NOMO-1 treated with DMSO at 0.1 percent for 48 hours (cell line): ENCODE measurements around the gene EIF2B2.

Experiments
- DNase-seq: peaks from one replicate; lab custom pipeline; 2025; ENCODE audit not compliant: unreplicated experiment; lab: John Stamatoyannopoulos, UW

EIF2B2 gene

DNA sequence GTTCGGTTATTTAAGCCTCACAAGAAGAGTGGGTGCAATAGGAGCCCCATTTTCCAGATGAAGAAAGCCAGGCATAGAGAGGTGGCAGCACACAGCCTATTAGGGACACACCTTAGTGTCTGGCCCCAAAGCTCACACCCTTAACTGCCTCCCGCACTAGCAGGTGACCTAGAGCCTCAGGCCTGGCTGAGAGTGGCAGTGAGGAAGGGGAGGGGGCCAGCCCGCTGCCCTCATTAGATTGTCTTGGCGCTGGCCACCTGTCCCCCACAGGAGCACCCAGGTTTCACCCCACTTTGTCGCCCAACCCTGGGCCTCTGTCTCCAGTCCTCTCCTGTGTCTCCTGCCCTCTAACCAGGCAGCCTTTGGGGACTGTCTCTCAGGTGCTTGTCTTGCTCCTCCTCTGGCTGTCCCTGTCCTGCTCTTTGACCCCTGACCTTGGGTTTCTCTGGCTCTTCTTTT lies 28.8 kb upstream of the EIF2B2 start:
- DNase-seq, result no peak

GRCh38 chr14:74974364-74975058 lies 28.2 kb upstream of the EIF2B2 start:
- no peak for DNase-seq

DNA sequence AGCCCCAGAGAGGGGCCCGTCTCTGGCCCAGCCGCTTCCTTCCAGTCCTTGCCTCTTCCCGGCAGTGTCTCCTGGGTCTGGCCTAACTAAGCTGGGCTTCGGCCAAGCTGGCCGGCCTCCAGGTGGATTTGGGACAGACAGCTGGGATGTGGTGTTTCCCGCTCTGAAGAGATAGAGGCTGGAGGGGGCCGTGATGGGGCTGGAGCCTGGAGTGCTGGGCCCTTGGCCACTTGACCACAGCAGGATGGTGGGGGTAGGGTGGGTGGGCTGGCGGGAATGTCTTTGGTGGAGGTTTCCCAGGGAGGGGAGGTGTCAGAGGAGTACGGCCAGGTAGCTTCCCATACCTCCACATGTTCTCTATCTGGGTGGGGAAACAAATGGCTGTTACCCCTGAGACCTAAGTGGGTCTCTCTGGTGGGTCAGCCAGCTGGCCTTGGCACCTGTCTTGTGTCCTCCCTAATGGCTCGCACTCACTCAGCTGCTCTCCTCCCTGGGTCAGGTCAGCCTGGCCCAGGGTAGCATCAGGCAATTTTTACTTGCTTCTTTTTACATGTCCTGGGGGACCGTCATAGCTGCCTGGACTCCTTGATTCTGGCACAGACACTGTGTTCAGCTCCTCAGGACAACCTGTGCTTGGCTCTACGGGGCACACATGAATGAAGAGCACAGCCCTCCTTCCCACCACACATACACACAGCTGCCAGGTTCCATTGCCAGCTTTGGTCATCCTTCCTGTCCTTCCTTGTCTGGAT lies 27.5 kb upstream of the EIF2B2 start:
- DNase-seq, result no peak

GRCh38 chr14:74976264-74977113 lies 26.2 kb upstream of the EIF2B2 start:
- no peak for DNase-seq

- no peak for DNase-seq
These were observed 25.4 kb upstream of the EIF2B2 start for GRCh38 chr14:74977164-74977900.

GRCh38 chr14:74977901-74978385 lies 24.8 kb upstream of the EIF2B2 start:
- no peak for DNase-seq

DNA sequence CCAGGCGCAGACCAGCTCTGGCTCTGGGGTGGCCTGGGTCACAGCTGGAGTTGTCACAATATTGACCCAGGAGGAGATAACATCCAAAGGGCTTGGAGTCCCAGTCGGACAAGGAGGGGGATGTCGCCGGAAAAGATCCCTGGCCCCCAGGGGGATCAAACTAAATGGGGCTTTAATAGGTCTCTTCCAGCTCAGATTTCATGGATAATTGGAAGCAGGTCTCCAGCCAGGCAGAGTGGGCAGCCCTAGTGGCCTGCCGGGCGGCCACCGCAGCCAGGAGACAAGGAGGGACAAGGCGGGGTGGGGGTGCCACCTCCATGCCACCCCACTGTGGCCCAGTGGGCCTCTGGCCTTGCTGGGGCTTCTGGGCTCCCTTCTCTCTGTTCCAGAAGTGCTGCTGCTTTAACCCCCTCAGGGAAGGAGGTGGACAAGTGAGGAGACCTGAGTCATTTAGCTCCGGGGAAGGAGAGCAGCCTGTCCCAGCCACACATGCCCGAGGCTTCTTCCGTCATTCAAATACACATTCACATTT lies 24.2 kb upstream of the EIF2B2 start:
- no peak for DNase-seq

DNA sequence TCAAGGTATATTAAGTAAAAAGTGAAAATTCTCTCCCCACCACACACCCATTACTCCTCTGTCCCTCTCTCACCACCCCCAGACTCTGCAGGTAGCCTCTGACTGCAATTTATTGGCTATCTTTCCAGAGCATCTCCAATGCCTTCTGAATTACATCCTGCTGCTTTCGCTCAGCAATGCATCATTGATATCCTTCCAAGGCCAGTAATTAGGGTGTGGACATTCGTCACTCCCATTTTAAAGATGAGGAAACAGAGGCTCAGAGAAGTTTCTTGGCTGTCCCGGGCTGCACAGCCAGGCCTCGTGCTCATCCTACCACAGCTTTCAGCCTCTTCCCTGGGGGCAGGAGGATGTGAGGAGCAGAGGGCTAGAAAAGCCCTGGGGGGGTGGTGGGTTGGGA lies 23.7 kb upstream of the EIF2B2 start:
- no peak for DNase-seq

- no peak for DNase-seq
These were observed 23.0 kb upstream of the EIF2B2 start for GRCh38 chr14:74979442-74980397.

GRCh38 chr14:74980398-74980730 lies 22.4 kb upstream of the EIF2B2 start:
- no peak for DNase-seq

DNA sequence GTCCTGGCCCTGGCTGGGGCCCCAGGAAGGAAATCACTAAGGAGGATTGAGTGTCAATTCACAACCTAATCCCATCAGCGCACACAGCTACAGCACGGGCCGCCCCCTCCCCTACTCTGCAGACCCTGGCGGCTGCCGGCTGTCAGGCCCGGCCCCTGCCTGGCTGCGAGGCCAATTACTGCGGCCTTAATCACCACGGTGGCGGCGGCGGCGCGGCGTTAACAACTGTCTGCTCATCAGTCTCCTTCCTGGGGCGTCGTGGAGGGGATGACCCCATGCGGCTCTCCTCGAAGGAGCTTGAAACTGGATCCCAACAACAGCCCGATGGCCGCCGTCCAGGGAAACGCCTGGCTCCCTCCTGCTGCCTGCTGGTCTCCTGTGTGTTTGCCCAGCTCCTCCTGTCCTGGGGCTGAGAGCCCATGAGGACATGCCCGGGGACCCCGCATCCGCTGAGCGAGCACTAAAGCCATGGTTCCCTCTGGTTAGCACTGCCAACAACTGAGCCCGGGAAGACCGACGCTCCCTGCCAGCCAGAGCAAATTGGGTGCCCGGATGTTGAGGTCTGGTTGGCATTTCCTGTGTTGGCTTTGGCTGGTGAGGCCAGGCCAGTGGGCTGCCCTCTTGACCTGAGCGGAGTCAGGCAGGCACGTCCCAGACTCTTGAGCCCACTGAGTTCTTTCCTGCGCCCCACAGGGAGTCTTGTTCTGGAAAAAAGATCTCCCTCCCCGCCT lies 21.8 kb upstream of the EIF2B2 start:
- DNase-seq, result no peak

- no peak for DNase-seq
These were observed 21.3 kb upstream of the EIF2B2 start for GRCh38 chr14:74981462-74981782.

DNA sequence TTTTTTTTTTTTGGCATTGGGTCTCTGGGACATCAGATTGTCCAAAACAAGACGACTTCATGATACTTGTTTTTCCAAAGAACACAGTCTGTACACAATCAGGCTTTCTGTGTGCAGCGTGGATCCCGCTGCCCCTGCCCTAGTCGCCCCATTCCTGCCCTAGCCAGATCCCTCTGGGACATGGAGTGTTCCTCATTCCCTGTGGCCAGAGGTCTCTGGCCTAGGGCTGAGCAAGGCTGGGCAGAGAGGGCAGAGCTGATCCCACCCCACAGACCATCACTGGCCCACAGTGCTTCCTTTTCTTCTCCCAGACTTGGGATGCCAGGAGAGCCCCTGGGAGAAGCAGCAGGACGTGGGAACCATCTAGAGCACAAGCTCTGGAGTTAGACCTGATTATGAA lies 20.9 kb upstream of the EIF2B2 start:
- DNase-seq, result no peak

DNA sequence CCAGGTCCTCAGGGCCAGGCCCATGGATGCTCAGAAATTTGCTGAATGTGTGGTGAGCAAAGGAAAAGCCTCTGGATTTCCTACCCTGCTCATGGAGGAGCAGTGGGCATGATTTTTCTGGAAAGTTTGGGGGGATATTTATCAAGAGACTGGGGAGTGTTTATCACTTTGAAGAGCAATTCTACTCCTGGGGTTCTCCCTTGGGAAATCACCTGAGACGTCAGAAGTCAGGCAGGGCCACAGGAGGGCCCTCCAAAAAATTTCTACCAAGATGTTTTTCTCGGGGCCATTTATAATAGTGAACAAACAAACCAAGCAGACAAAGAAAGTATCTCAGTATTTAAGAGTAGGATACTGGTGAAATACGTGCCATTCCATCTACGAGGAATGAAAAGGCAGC lies 20.1 kb upstream of the EIF2B2 start:
- DNase-seq, result no peak

DNA sequence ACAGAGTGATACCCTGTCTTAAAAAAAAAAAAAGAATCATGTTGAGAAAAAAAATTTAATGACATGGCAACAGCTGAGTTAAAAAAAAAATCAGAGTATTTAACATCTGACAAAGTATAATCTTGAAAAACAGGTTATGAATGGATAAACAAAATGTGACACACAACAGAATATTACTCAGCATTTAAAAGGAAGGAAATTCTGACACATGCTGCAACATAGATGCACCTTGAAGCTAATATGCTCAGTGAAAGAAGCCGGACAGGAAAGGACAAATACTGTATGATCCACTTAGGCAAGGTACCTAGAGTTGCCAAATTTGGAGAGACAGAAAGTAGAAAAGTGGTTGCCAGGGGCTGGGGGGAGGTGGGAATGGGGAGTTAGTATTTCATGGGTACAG lies 19.4 kb upstream of the EIF2B2 start:
- no peak for DNase-seq

DNA sequence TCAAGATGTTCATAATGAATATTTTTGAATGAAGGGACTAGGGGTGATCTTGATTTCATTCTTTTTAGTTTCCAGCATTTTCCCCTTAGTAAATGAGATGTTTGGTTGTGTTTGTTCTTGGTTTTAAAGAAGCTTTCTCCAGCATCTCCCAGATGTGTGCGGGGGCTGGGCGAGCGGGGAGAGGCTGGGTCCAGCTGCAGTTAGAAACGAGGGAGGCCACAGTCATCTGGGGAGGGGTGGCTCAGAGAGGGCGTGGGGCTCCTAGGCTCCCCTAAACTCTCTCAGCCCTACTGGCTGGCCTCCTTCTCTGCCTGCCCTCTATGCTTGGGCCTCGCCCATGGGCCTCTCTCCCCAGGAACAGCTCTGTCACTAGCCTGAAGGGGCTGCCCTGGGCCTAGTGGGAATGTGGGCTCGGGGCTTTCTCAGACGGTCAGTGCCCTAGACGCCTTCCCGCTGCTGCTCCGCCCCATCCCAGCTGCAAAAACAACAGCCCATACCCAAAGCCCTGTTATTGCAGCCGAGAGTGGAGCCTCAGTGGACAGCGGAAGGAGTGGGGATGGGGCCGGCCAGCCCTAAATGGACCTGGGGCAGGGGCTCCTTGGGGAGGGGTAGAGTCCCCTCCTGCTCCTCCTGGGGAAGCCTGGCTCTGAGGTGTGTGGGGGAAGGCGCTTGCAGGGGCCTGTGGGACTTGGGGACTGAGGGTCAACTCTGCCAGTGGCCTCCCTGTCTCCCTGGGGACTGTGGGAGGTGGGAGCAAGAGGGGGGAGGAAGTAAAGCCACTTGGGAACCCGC lies 18.3 kb upstream of the EIF2B2 start:
- DNase-seq, result no peak

DNA sequence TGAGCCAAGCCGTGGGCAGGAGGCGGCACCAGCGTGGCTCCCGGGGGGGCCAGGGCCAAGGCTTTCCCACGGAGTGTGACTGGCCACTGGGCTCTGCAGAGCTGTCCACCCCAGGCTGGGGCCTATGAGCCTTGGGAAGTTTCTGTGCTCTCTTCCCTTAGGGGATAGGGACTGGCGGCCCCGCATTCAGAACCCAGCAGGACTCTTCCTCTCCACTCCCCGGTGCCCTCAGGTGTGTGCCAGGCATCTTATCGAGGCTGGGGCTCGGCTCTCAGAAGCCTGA lies 17.8 kb upstream of the EIF2B2 start:
- no peak for DNase-seq

- DNase-seq, result no peak
These were observed 16.9 kb upstream of the EIF2B2 start for GRCh38 chr14:74985806-74986205.

- no peak for DNase-seq
These were observed 14.6 kb upstream of the EIF2B2 start for GRCh38 chr14:74988131-74988530.
